Breast epithelium (tissue), 3 donors: ENCODE data around the gene HUS1.

Source experiments
- CTCF ChIP-seq, 3 donors: fragments of 450-650 bp; IDR thresholded peaks; one replicate each; pipeline ENCODE4 v1.5.1; 2016 to 2017; ENCODE audit warnings: antibody characterized with exemption in 3 of 3, mild to moderate bottlenecking in 3 of 3, moderate library complexity in 3 of 3
- POLR2A ChIP-seq: fragments of 450-650 bp; IDR thresholded peaks from one replicate; pipeline ENCODE4 v1.6.1; 2016; ENCODE audit warnings: antibody characterized with exemption, mild to moderate bottlenecking, moderate library complexity

GRCh38 chr7:47973739-47974138, 5.7 kb downstream of the HUS1 start:
- no peak for TF ChIP-seq CTCF (IDR thresholded peaks at IDR 0.05)
- TF ChIP-seq POLR2A, result no peak
